GM19463 (cell line): ENCODE measurements around the gene RASSF8.
"Not testable (repeated sequence)": the region's sequence is repeated elsewhere in the genome, so short reads cannot be mapped to it uniquely, and the experiment has no call there.

Experiments
- ATAC-seq: cut with Tn5 transposase; IDR thresholded peaks from one replicate; pipeline ENCODE4 v1.9.1; 2021; ENCODE audit warnings: mild to moderate bottlenecking, moderate library complexity; ENCODE audit not compliant: unreplicated experiment

RASSF8 gene

DNA sequence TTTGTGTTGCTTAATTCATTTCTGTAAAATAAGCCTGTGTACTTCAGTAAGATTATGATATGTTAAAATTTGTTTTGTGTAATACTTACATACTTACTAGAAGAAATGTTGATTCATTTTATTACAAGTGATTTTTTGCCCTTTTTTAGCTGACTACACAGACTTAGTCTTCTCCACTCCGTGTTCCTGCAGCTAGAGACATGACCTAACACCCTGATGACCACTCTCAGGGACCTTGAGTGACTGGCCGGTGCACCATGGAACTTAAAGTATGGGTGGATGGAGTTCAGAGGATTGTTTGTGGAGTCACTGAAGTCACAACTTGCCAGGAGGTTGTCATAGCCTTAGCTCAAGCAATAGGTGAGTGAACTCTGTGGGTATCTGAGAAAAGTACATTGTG, 96.6 kb downstream of the RASSF8 start:
- no peak for ATAC-seq

DNA sequence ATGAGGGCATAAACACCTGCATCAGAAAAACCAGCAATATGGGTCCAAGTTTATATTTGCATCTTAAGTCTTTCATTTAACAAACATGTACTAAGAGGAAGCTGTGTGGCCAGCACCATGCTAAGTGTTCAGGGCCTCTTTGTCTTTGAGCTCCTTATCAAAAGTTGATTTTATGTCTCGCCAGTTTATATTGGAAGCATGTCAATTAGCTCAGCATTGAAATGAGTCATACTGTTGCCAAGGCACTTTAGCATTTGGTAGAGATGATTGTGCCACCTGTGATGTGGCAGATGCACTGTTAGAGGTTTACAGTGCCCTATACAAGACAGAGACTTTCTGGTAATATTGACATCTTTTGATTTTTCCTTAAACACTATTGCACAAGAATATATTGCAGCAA, 97.9 kb downstream of the RASSF8 start:
- no peak for ATAC-seq

- ATAC-seq, result not testable (repeated sequence)
Observed at GRCh38 chr12:26057271-26057670, 98.8 kb downstream of the RASSF8 start.

GRCh38 chr12:26058308-26058707, 99.8 kb downstream of the RASSF8 start:
- ATAC-seq, result no peak

- ATAC-seq, result no peak
Observed at GRCh38 chr12:26058818-26059217, 100.3 kb downstream of the RASSF8 start.

- ATAC-seq, result no peak
Observed at GRCh38 chr12:26062006-26062405, 103.5 kb downstream of the RASSF8 start.

GRCh38 chr12:26062566-26062965, 104.1 kb downstream of the RASSF8 start:
- ATAC-seq, result no peak

- no peak for ATAC-seq
Observed at GRCh38 chr12:26065451-26065850, 107.0 kb downstream of the RASSF8 start.

GRCh38 chr12:26068503-26068902, 110.0 kb downstream of the RASSF8 start:
- no peak for ATAC-seq

DNA sequence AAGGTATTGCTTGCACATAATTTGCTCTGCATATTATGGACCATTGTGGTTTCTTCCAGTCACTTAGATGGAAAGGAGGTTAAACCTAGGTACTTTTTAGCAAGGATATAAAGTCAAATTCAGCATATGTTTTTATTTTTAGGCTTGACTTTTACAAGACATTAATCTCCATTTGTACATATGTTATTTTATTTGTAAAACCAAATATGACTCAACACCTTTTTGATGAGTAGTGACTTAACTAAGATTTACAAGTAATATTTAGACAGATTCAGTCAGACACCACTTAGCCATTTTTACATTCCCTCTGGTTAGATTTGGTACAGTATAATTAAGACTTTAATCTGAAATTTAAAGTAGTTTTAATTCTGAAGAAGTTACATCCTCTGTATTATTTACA, 111.3 kb downstream of the RASSF8 start:
- ATAC-seq, result no peak

GRCh38 chr12:26077915-26078702, 119.6 kb downstream of the RASSF8 start:
- no peak for ATAC-seq

DNA sequence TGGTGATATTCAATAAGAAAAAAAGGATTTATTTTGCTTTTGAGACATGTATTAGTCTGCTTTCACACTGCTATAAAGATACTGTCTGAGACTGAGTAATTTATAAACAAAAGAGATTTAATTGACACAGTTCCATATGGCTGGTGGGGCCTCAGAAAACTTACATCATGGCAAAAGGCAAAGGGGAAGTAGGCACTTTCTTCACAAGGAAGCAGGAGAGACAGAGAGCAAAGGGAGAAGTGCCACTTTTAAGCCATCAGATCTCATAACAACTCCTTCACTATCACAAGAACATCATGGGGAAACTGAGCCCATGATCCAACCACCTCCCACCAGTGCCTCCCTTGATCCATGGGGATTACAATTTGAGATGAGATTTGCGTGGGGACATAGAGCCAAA, 122.4 kb downstream of the RASSF8 start:
- no peak for ATAC-seq

- ATAC-seq, result no peak
Observed at GRCh38 chr12:26086936-26087335, 128.5 kb downstream of the RASSF8 start.

DNA sequence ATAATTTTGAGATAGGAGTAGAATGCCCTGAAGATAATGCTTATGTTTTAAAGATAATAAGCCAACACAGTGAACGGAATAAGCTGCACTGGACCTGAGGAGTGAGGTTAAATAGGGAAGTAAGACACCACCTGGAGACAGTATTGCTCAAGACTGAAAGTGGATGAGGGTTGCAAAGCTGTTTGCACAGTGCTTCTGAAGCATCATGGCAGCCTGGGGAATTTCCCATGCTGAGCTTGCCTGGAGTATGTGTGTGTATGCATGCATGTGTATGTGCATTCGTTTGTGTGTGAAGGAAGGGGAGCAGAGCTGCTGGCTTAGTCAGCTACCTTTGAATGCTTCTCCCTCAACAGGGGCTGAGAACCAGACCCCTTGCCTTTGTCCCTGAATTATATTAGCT, 130.5 kb downstream of the RASSF8 start:
- ATAC-seq, result peak; percentile 99

DNA sequence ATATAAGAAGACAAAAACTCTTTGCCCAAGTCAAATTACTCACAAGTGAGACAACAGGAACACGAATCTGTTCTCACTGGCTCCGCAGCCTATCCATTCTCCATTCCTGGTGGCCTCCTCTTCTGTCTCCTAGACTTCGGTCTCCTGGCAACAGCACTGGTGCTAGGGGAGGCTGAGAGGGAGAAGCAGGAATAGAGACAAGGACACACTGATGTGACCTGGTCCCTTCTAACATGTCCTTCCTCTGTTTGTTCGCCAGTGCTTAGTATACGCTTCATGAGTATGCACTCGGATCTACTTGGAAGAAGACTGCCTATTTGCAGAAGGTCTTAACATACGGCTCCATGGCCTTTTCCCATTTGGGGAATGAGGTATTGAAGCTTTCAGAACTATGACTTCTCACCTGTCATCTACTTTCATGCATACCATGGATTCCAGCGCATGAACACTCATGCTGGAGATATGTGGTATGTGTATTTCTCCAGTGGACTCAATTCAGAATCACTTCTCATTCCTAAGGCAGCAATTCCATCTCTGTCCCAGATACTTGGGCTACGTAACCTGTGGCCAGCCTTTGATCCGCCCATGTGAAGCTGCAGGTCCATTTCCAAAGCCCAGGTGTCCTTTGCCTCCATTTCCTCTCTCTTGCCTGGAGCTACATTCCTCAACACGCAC, 132.5 kb downstream of the RASSF8 start:
- no peak for ATAC-seq

DNA sequence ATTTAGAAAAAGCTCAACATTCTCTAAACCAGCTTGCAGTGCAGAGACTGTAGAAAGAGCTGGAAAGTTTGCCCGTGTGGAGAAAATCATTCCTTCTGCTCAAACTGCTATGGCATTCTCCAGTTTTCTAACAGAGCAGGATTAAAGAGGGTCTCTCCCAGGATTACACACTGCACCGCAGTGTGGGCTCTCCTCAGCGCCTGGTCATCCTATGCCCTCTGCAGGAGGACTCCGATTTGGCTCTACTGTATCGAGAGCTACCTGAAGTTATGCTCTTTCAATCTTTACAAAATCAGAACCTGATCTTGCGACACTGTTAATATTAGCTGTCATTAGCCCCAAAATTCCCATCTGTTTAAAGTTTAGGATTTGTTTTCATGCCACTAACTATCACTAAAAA, 133.3 kb downstream of the RASSF8 start:
- no peak for ATAC-seq

DNA sequence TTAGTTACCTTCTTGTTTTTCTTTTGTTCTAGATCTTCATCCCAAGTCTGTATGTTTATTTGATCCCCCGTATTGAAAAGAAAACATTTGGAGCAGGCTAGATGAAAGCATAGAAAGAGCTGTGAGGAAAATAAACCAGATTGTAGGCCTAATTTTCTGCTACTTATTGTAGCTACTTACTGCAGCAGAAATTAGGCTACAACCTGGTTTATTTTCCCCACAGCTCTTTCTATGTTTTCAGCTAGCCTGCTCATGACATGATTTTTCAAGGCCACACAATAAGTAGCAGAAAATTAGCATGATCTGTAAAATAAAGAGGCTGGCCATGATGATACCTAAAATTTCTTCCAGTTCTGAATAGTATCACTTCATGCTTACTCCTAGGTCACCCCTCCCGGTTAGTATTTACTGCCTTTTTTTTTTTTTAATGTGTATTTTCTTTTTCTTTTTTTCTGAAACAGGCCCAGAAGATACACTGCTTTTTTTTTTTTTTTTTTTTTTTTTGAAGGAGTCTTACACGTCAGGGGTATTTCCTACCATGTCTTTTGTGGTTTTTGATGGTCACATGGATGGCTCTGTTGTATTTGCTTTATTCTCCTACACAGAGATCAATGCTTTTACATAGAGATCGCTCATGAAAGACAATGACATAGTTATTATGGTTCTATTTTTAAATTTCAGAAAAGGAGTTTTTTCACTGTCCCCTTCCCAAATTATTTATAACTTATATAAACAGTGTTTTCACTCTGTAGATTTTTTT, 134.0 kb downstream of the RASSF8 start:
- no peak for ATAC-seq

- no peak for ATAC-seq
Observed at GRCh38 chr12:26095186-26095585, 136.7 kb downstream of the RASSF8 start.

- ATAC-seq, result no peak
Observed at GRCh38 chr12:26096036-26096435, 137.6 kb downstream of the RASSF8 start.

DNA sequence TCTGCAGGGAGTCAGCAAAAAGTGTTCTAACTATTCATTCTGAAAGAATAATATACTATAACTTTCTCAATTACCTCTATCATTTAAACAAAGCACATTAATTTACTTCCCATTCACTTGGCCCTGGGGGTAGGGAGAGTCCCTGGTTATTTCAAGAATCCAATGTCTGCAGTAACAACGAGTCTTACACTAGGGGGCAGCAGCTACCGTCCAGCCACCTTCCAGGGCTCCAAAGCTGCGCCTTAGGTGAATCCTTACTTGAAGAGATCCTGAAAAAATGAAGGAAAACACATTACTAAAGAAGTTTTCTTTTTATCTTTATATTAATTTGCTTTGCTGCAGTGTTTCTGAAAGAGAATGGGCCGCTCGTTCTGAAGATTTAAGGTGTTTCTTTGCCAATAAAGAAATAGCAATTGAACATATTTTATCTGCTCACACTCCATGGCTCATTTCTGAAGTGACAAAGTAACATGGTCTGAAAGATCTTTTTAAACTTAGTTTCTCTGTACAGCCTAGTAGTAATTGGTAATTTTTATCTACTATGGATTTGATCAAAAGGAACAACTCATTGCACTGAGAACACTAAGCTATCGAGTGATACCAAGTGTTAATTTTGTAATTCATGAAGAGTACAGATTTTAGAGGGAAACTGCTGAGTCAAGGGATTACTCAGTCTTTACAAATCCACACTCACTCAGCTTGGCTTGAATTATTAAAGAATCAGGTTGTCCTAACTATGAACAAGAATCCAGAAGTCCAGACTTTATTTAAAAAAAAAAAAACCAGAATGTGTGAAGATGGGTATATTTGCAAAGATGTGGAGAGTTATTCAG, 138.8 kb downstream of the RASSF8 start:
- peak; percentile 77 for ATAC-seq
